Measurements from ENCODE around the gene IGLL1. TPM values are rescaled to one million over a fixed set of nuclear protein-coding genes. Genes with fewer than 3 reads are reported as not detected.

IGLL1 gene
- total and polyA plus RNA-seq, 2 donors (not counting 3 experiments of a cell fraction or from before 2014, with no cell fraction given) = not detected

- FAIRE-seq = no peak
Measured at GRCh38 chr22:23578306-23578705, 1.8 kb downstream of the IGLL1 start.

GRCh38 chr22:23576681-23577080 is 3.4 kb downstream of the IGLL1 start:
- H3K4me2 ChIP-seq (ENCODE audit: insufficient read depth, low read length) = no peak overlapping the region

More at GRCh38 chr22:23578306-23578705, 1.8 kb downstream of the IGLL1 start:
- no peaks in the 10 kb centered on the region for H3K9me1 ChIP-seq (replicated peaks; ENCODE audit: control insufficient read depth, extremely low read depth, insufficient read depth, low read length)
- no peak overlapping the region for H2AFZ ChIP-seq (ENCODE audit: low read depth, low read length)
- no peaks in the 10 kb centered on the region for H3K4me1 ChIP-seq (ENCODE audit: control insufficient read depth, extremely low read depth, insufficient read depth, low read length)
- H3K9me3 ChIP-seq (replicated peaks; ENCODE audit: control insufficient read depth, insufficient read depth, low read length) = no peaks in the 10 kb centered on the region
- H3K36me3 ChIP-seq (ENCODE audit: control insufficient read depth in 2 of 2, extremely low read depth in 1 of 2, insufficient read depth in 2 of 2, low read length in 2 of 2) = no peaks in the 10 kb centered on the region
- no peak for DNase-seq (ENCODE audit: low read depth, low spot score)
- H3K9ac ChIP-seq (replicated peaks; ENCODE audit: extremely low read depth, insufficient read depth, low read length) = no peak overlapping the region
- H3K4me3 ChIP-seq (replicated peaks in 1 of 3; ENCODE audit: insufficient read depth in 1 of 3, low read depth in 1 of 3, low read length in 3 of 3) = no peak overlapping the region
- no peaks in the 10 kb centered on the region for H4K20me1 ChIP-seq (replicated peaks; ENCODE audit: control insufficient read depth, extremely low read depth, insufficient read depth, low read length)
- no peak overlapping the region for H3K27ac ChIP-seq (ENCODE audit: insufficient read depth, low read depth, low read length)
- POLR2A ChIA-PET = no interaction called here
- no peaks in the 10 kb centered on the region for H3K79me2 ChIP-seq (ENCODE audit: control insufficient read depth, insufficient read depth, low read length)
- intact Hi-C loops (cut with micrococcal nuclease) = no loop called here
- no peaks in the 10 kb centered on the region for H3K27me3 ChIP-seq (ENCODE audit: control insufficient read depth in 2 of 2, insufficient read depth in 2 of 2, low read length in 2 of 2)
- dilution Hi-C loops (cut with MboI; ENCODE audit: extremely low pct_ligation_motif_present, low sequenced_read_pairs) = no loop called here
- no TSS peak for BruUV-seq (replicated peaks)
- TF ChIP-seq POLR2AphosphoS5 (IDR thresholded peaks at IDR 0.05; ENCODE audit: insufficient read depth, low read depth, low read length) = no peak
- TF ChIP-seq EZH2 (IDR thresholded peaks at IDR 0.05; ENCODE audit: borderline replicate concordance, low read depth, low read length, severe bottlenecking) = no peak
- CTCF ChIA-PET = interaction anchor here (1.5 to 1.7 kb wide), 2 partner anchors 10 to 13 kb away, joined by 6 to 14 read pairs; no protein-coding TSS in a partner anchor
- H3K4me2 ChIP-seq (ENCODE audit: insufficient read depth, low read length) = no peak overlapping the region

More at GRCh38 chr22:23576681-23577080, 3.4 kb downstream of the IGLL1 start:
- no peaks in the 10 kb centered on the region for H4K20me1 ChIP-seq (replicated peaks; ENCODE audit: control insufficient read depth, extremely low read depth, insufficient read depth, low read length)
- H3K27me3 ChIP-seq (ENCODE audit: control insufficient read depth in 2 of 2, insufficient read depth in 2 of 2, low read length in 2 of 2) = no peaks in the 10 kb centered on the region
- no peak for TF ChIP-seq MYC (IDR thresholded peaks at IDR 0.05; ENCODE audit: low read depth, low read length)
- dilution Hi-C loops (cut with MboI; ENCODE audit: extremely low pct_ligation_motif_present, low sequenced_read_pairs) (no loop called here), intact Hi-C loops (cut with micrococcal nuclease) (no loop called here)
- ChIA-PET CTCF (interaction anchor here (1.5 to 1.7 kb wide), 2 partner anchors 8 to 15 kb away, joined by 6 to 14 read pairs; no protein-coding TSS in a partner anchor), POLR2A (no interaction called here)
- no peak overlapping the region for H2AFZ ChIP-seq (ENCODE audit: low read depth, low read length)
- no TSS peak for BruUV-seq (replicated peaks)
- no peak overlapping the region for H3K4me3 ChIP-seq (replicated peaks in 1 of 3; ENCODE audit: insufficient read depth in 1 of 3, low read depth in 1 of 3, low read length in 3 of 3)
- no peak for FAIRE-seq
- no peaks in the 10 kb centered on the region for H3K4me1 ChIP-seq (ENCODE audit: control insufficient read depth, extremely low read depth, insufficient read depth, low read length)
- DNase-seq (ENCODE audit: low read depth, low spot score) = no peak
- no peaks in the 10 kb centered on the region for H3K9me3 ChIP-seq (replicated peaks; ENCODE audit: control insufficient read depth, insufficient read depth, low read length)
- H3K9me1 ChIP-seq (replicated peaks; ENCODE audit: control insufficient read depth, extremely low read depth, insufficient read depth, low read length) = no peaks in the 10 kb centered on the region
- H3K36me3 ChIP-seq (ENCODE audit: control insufficient read depth in 2 of 2, extremely low read depth in 1 of 2, insufficient read depth in 2 of 2, low read length in 2 of 2) = no peaks in the 10 kb centered on the region
- no peaks in the 10 kb centered on the region for H3K79me2 ChIP-seq (ENCODE audit: control insufficient read depth, insufficient read depth, low read length)
- H3K27ac ChIP-seq (ENCODE audit: insufficient read depth, low read depth, low read length) = no peak overlapping the region
- H3K9ac ChIP-seq (replicated peaks; ENCODE audit: extremely low read depth, insufficient read depth, low read length) = no peak overlapping the region
